DMS153 (cell line): Measurements from ENCODE around the gene OR2M2.

ENCODE experiments used
- DNase-seq: peaks from one replicate; lab custom pipeline; 2025; lab: John Stamatoyannopoulos, UW

Gene OR2M2, protein sequence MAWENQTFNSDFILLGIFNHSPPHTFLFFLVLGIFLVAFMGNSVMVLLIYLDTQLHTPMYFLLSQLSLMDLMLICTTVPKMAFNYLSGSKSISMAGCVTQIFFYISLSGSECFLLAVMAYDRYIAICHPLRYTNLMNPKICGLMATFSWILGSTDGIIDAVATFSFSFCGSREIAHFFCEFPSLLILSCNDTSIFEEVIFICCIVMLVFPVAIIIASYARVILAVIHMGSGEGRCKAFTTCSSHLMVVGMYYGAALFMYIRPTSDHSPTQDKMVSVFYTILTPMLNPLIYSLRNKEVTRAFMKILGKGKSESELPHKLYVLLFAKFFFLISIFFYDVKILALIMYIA

DNA sequence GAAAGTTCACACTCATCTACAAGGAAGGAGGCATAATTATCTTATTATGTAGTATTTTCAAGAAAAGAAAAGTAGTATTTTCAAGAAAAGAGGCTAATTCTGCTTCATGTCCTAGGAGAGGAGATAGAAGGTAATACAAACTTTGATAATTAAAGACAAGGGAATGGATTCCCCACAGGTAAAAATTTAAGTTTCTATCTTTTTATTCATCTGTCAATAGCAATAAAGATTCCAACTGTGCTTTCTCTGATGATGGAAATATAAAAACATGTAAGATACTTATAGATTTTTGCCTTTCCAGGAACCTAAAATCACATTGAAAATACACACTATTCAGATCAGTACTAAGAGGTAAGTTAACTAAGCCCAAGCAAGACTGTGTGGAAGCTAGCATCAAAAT, at the start of gene OR2M2:
TSS of gene OR2M2 (plus strand) at position 301 of the 400 bp plus-strand sequence. CDS start 5,165 bp downstream, outside the sequence.
- no peak for DNase-seq

DNA sequence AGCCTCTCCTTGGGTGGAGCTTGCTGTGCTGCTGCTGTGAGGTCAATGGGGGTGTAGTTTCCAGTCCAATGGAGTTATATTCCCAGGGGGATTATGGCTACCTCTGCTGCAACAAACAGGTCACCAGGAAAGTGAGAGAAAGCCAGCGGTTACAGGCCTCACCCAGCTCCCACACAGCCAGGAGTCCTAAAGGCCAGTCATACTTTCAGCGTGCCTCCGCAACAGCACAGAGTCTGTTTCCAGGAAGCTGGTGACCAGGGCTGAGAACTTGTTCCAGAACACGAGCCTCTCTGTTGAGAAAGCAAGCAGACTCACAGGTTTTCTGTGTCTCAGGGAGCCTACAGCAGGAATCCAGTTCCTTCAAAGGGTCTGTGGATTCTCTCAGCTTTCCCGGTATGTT, 47.0 kb upstream of the OR2M2 start:
- no peak for DNase-seq

- no peak for DNase-seq
Measured at GRCh38 chr1:248136811-248137210, 37.8 kb upstream of the OR2M2 start.

DNA sequence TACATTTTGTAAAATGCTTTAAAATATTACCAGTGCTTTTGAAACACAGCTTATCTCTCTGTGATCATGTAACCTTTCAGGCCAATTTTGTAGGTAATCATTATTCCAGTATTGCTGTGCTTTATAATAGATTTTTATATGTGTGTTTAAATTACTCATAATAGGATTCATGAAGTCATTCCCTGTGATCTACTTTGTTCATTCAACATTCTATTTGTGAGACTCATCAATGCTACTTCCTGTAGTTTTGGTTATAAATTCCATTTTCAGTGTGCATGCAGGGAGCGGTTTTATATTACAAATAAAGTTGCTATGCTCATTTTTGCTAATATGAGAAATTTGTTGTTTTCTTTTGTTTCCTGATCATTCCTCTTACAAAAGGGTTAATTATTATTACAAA, 33.8 kb upstream of the OR2M2 start:
- no peak for DNase-seq

DNA sequence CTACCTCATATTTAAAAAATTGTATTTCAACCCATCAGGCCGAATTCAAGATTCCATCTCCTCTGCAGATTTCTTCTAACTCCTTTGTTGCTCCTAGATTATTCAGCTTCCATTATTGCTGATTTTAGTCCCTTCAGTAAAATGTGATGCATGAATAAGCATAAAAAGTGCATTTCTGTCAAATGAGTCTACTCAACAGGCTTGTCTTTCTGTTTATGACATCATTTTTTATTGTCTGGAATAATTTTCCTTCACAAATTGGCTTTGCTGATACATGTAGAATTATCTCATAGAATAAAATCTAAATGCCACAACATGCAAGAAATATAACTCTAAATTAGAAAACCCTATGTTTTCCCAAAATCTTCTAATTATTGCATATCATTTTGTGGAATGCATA, 31.3 kb upstream of the OR2M2 start:
- DNase-seq: no peak

GRCh38 chr1:248144513-248145198, 30.0 kb upstream of the OR2M2 start, which contains the start of gene OR2M5:
Gene OR2M5, plus strand, starts transcription at chr1:248145148. Its CDS starts 0 bp downstream, at chr1:248145148.
- DNase-seq: no peak

GRCh38 chr1:248152056-248152827, 22.4 kb upstream of the OR2M2 start:
- DNase-seq: no peak

GRCh38 chr1:248155927-248156326, 18.7 kb upstream of the OR2M2 start:
- DNase-seq: no peak

DNA sequence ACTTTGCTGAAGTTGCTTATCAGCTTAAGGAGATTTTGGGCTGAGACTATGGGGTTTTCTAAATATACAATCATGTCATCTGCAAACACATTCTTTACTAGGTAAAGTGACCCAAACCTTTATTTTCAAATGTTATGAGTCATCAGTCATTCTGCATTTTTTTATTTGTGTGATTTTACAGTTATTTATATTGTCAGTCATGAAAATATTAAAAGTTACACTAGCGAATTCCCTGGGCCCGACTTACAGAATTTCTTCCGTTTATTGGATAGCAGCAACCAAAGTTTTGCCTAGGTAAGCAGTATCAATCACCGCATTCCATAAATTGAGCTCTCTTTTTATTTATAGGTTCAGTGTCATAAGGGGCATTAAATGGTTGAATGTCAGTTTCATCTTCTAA, 15.9 kb upstream of the OR2M2 start:
- DNase-seq: no peak

- DNase-seq: no peak
Measured at GRCh38 chr1:248164031-248164430, 10.6 kb upstream of the OR2M2 start.

DNA sequence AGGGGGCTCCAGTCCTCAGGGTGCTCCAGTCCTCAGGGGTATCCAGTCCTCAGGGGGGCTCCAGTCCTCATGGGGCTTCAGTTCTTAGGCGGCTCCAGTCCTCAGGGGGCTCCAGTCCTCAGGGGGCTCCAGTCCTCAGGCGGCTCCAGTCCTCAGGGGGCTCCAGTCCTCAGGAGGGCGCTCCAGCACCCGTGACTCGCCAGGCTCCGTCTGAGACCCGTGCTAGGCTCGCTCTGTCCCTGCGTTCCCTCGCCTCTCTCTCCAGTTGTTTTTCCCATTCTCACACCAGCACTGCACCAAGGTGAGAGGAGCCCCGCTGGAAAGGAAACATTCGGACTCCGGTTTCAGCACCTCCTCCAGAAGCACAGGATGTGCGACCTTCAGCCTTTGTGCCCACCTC, 9.4 kb upstream of the OR2M2 start:
- DNase-seq: no peak

- DNase-seq: no peak
Measured at GRCh38 chr1:248183996-248184395, 9.4 kb downstream of the OR2M2 start.

DNA sequence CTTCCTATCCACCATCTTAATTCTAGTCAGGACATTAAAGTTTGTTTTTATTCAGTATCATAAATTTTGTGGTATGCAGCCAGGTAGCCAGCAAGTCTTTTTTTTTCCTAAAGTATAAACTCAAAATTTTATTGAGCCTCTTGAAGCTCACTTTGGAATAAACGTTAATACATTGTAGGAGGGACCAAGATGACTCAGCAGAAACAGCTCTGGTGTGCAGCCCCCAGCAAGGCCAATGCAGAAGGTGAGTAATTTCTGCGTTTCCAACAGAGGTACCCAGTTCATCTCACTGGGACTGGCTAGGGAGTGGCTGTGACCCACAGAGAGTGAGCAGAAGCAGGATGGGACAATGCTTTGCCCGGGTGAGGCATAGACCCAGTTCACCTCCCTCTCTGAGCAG, 12.7 kb downstream of the OR2M2 start:
- DNase-seq: no peak

DNA sequence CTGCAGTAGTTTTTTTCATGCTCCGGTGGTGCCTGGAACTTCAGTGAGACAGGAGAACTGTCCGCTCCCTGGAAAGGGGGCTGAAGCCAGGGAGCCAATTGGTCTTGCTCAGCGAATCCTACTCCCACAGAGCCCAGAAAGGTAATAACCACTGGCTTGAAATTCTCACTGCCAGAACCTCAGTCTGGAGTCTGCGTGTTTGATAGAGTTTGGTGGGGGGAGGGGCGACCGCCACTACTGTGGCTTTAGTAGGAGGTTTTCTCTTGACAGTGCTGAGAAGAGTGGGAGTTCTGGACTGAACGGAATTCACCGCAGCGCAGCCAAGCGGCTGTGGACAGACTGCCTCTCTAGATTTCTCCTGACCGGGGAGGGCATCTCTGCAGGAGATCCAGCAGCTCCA, 14.4 kb downstream of the OR2M2 start:
- DNase-seq: no peak

GRCh38 chr1:248194117-248194516, 19.5 kb downstream of the OR2M2 start:
- no peak for DNase-seq

- DNase-seq: no peak
Measured at GRCh38 chr1:248196965-248197364, 22.3 kb downstream of the OR2M2 start, which contains the start of gene OR2M3. Gene OR2M3, plus strand, starts transcription at chr1:248197265. Its CDS starts 5,803 bp downstream, at chr1:248203068.

DNA sequence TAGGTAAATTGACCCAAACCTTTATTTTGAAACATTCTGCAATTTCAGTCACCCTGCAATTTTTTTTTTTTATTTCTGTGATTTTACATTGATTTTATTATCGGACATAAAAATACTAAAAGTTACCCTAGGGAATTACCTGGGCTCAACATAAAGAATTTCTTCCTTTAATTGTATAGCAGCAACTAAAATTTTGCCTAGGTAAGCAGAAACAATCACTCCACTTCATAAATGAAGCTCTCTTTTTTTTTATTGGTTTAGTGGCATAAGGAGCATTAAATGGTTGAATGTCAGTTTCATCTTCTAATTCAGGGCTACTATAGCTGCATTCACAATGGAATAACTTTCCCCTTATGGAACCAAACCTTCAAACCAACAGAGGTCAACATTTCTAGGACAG, 41.3 kb downstream of the OR2M2 start:
- DNase-seq: no peak

GRCh38 chr1:248225537-248225936, 50.9 kb downstream of the OR2M2 start:
- no peak for DNase-seq

GRCh38 chr1:248229360-248229908, 54.8 kb downstream of the OR2M2 start:
- DNase-seq: no peak
